ENCODE data around the gene URM1.

GRCh38 chr9:128424268-128424780, 53.1 kb downstream of the URM1 start:
- TF ChIP-seq CTCF (IDR thresholded peaks at IDR 0.05) (no peak), POLR2AphosphoS5 (IDR thresholded peaks at IDR 0.05) (no peak), POLR2A (IDR thresholded peaks at IDR 0.05) (no peak), EP300 (IDR thresholded peaks at IDR 0.05) (no peak)
